SH-SY5Y (cell line): Measurements from ENCODE around the gene PBX2.

Experiments used
- GATA2 ChIP-seq: IDR thresholded peaks from 2 replicates; pipeline ENCODE4 v1.6.1; 2011; ENCODE audit warnings: mild to moderate bottlenecking, low read depth, low read length
- GATA3 ChIP-seq: IDR thresholded peaks from 2 replicates; pipeline ENCODE4 v1.6.1; 2011; ENCODE audit warnings: low read depth, mild to moderate bottlenecking, low read length, moderate library complexity

DNA sequence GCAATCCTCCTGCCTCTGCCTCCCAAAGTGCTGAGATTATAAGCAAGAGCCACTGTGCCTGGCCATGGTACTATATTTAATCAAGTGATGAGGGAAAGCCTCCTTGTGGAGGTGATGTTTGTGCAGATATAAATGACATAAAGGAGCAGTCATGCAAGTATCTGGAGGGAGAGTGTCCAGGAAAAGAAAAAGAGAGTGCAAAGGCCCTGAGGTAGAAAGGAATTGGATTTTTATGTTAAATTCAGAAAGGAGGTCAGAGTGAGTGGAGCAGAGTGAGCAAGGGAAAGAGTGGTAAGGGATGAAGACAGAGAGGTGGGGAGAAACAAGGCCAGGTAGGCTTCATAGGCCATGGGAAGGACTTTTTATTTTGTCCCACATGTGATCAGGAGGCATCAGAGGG lies 52.5 kb downstream of the PBX2 start:
- TF ChIP-seq GATA3 (no peak), GATA2 (no peak)
